Gastroesophageal sphincter (tissue), 4 donors: ENCODE results near the gene PPP2R5E. TPM values are rescaled to one million over a fixed set of nuclear protein-coding genes. Genes with fewer than 3 reads are reported as not detected.

Source experiments
- ATAC-seq: fragments of 150-250 bp; one replicate; pipeline ENCODE4 v1.9.1; 2016; ENCODE audit warnings: mild to moderate bottlenecking, moderate library complexity
- H3K27ac ChIP-seq, 4 donors: fragments of 200-600 bp; sonication (generic) in 3 of 4; 1 replicate in 3 of 4; 2 replicates in 1 of 4; pipeline ENCODE4 v1.5.1; 2016 to 2019
- H3K27me3 ChIP-seq: fragments of 200-600 bp; sonication (generic); one replicate; pipeline ENCODE4 v1.5.1; 2019
- H3K36me3 ChIP-seq, 2 donors: fragments of 200-600 bp; sonication (generic); one replicate each; pipeline ENCODE4 v1.5.1; 2019; ENCODE audit warnings: control low read depth in 1 of 2
- H3K4me1 ChIP-seq, 3 donors: fragments of 200-600 bp; sonication (generic); 1 replicate in 2 of 3; 2 replicates in 1 of 3; pipeline ENCODE4 v1.5.1; 2016 to 2019; ENCODE audit warnings: control low read depth in 2 of 3
- H3K4me3 ChIP-seq, 2 donors: fragments of 200-600 bp; sonication (generic); one replicate each; pipeline ENCODE4 v1.5.1; 2019; ENCODE audit warnings: mild to moderate bottlenecking in 1 of 2, moderate library complexity in 1 of 2
- H3K9me3 ChIP-seq, 3 donors: fragments of 200-600 bp; sonication (generic); one replicate each; pipeline ENCODE4 v1.5.1; 2017 to 2019; ENCODE audit warnings: control low read depth in 2 of 3
- CTCF ChIP-seq, 4 experiments: fragments of 200-600 bp in 2 of 4; fragments of 450-650 bp in 2 of 4; sonication (generic) in 1 of 4; IDR thresholded peaks; one replicate each; pipeline ENCODE4 v1.5.1; 2017 to 2019; ENCODE audit warnings: antibody characterized with exemption in 4 of 4, mild to moderate bottlenecking in 2 of 4, moderate library complexity in 2 of 4
- EP300 ChIP-seq: sonication (generic); formaldehyde crosslinking; IDR thresholded peaks from one replicate; pipeline ENCODE4 v1.6.1; 2017; ENCODE audit warnings: antibody characterized with exemption, mild to moderate bottlenecking
- POLR2A ChIP-seq, 2 donors: fragments of 450-650 bp; IDR thresholded peaks; one replicate each; pipeline ENCODE4 v1.6.1; 2017; ENCODE audit warnings: antibody characterized with exemption in 2 of 2, mild to moderate bottlenecking in 2 of 2, moderate library complexity in 1 of 2
- POLR2AphosphoS5 ChIP-seq: sonication (generic); formaldehyde crosslinking; IDR thresholded peaks from one replicate; pipeline ENCODE4 v1.6.1; 2017; ENCODE audit warnings: antibody characterized with exemption
- WGBS, 2 donors: methylation state at CpG; one replicate each; pipeline ENCODE4 v1.1.5; 2018; ENCODE audit warnings: low coverage in 1 of 2; 5-methylcytosine and 5-hydroxymethylcytosine counted together
- total RNA-seq, 4 donors: library from RNA; depleted of rRNA; stranded (reverse); fragments of >200 nt; gene quantifications; one replicate each; pipeline ENCODE4 v1.1.0, GENCODE V29; 2016

The PPP2R5E gene
- total RNA-seq, 4 donors from 2014 or later: 32.8 to 38.0 (median 33.7) TPM

- no peaks in the 10 kb centered on the region for H3K4me1 ChIP-seq
- ATAC-seq: no peak
- WGBS, 2 donors: 87 to 96% methylated on average over 3 to 4 of the region's 4 CpGs
- H3K27me3 ChIP-seq: no peaks in the 10 kb centered on the region
- H3K4me3 ChIP-seq: no peak overlapping the region
- TF ChIP-seq POLR2AphosphoS5: no peak
- TF ChIP-seq CTCF (IDR thresholded peaks at IDR 0.05): no peak
- no peak for TF ChIP-seq EP300
- no peak for TF ChIP-seq POLR2A (IDR thresholded peaks at IDR 0.05)
- H3K9me3 ChIP-seq: peaks cover 0 to 4% (median 0%) of the 10 kb centered on the region in 3 donors
- H3K36me3 ChIP-seq: peaks cover 0 to 23% of the 10 kb centered on the region in 2 donors
- H3K27ac ChIP-seq: no peak overlapping the region
These were observed 172.1 kb downstream of the PPP2R5E start for GRCh38 chr14:63371033-63371432.

- Histone ChIP-seq H3K9me3 (peaks cover 0 to 14% (median 0%) of the 10 kb centered on the region in 3 donors), H3K36me3 (peaks cover 0 to 6% of the 10 kb centered on the region in 2 donors), H3K27me3 (no peaks in the 10 kb centered on the region), H3K4me1 (no peaks in the 10 kb centered on the region), H3K27ac (no peak overlapping the region), H3K4me3 (no peak overlapping the region)
- no peak for ATAC-seq
- TF ChIP-seq POLR2A (IDR thresholded peaks at IDR 0.05): no peak
- no peak for TF ChIP-seq POLR2AphosphoS5
- no peak for TF ChIP-seq EP300
- TF ChIP-seq CTCF (IDR thresholded peaks at IDR 0.05): no peak
These were observed 175.3 kb downstream of the PPP2R5E start for GRCh38 chr14:63367742-63368364.

- H3K27ac ChIP-seq: no peak overlapping the region
- WGBS, 2 donors: 55 to 76% methylated on average over 5 to 8 of the region's 8 CpGs
- no peaks in the 10 kb centered on the region for H3K36me3 ChIP-seq
- H3K27me3 ChIP-seq: no peaks in the 10 kb centered on the region
- H3K9me3 ChIP-seq: peaks cover 0 to 10% (median 0%) of the 10 kb centered on the region in 3 donors
- no peak for TF ChIP-seq CTCF (IDR thresholded peaks at IDR 0.05)
- no peak for TF ChIP-seq POLR2AphosphoS5
- no peak for TF ChIP-seq EP300
- no peak for TF ChIP-seq POLR2A (IDR thresholded peaks at IDR 0.05)
- no peaks in the 10 kb centered on the region for H3K4me1 ChIP-seq
- no peak overlapping the region for H3K4me3 ChIP-seq
- ATAC-seq: no peak
These were observed 180.8 kb downstream of the PPP2R5E start for GRCh38 chr14:63362389-63362819.

- no peak overlapping the region for H3K4me3 ChIP-seq
These were observed 181.4 kb downstream of the PPP2R5E start for GRCh38 chr14:63361790-63362189.

GRCh38 chr14:63357841-63358240 lies 185.3 kb downstream of the PPP2R5E start:
- no peaks in the 10 kb centered on the region for H3K36me3 ChIP-seq
- H3K4me1 ChIP-seq: no peaks in the 10 kb centered on the region
- TF ChIP-seq POLR2A (IDR thresholded peaks at IDR 0.05): no peak
- TF ChIP-seq POLR2AphosphoS5: no peak
- TF ChIP-seq CTCF (IDR thresholded peaks at IDR 0.05): no peak
- TF ChIP-seq EP300: no peak
- 92 to 93% methylated on average over 5 of the region's 7 CpGs for WGBS, 2 donors
- no peaks in the 10 kb centered on the region for H3K9me3 ChIP-seq
- H3K27ac ChIP-seq: no peak overlapping the region
- no peaks in the 10 kb centered on the region for H3K27me3 ChIP-seq
- no peak overlapping the region for H3K4me3 ChIP-seq
- ATAC-seq: no peak

More at GRCh38 chr14:63361790-63362189, 181.4 kb downstream of the PPP2R5E start:
- TF ChIP-seq EP300 (no peak), POLR2A (IDR thresholded peaks at IDR 0.05) (no peak)
- H3K36me3 ChIP-seq: no peaks in the 10 kb centered on the region
- no peaks in the 10 kb centered on the region for H3K27me3 ChIP-seq
- H3K27ac ChIP-seq: no peak overlapping the region
- peaks cover 0 to 10% (median 0%) of the 10 kb centered on the region in 3 donors for H3K9me3 ChIP-seq
- no peaks in the 10 kb centered on the region for H3K4me1 ChIP-seq
- WGBS, 2 donors: 69 to 79% methylated on average over 4 of the region's 4 CpGs
- no peak for ATAC-seq
